H1 (cell line): Measurements from ENCODE around the gene UGT1A1. TPM values are rescaled to one million over a fixed set of nuclear protein-coding genes. Genes with fewer than 3 reads are reported as not detected.

Source experiments
- CTCF ChIA-PET: fragments of 300-600 bp; sonication (Branson Sonifier 250); formaldehyde crosslinking; loops from one replicate; lab custom pipeline; 2021; ENCODE audit not compliant: partially characterized antibody; lab: Charles Lee
- POLR2A ChIA-PET: fragments of 300-600 bp; sonication (Branson Sonifier 250); formaldehyde crosslinking; loops from one replicate; lab custom pipeline; 2021; ENCODE audit warnings: inconsistent platforms; ENCODE audit not compliant: partially characterized antibody; lab: Charles Lee
- DNase-seq, 2 experiments: peaks; one replicate each; pipeline versions ENCODE4 v3.0.0 to v3.0.0-alpha.2; 2010 to 2022; ENCODE audit warnings: low spot score in 2 of 2, low read depth in 1 of 2, mixed read lengths in 1 of 2
- FAIRE-seq: peaks from 2 replicates; lab custom pipeline; 2011; peaks lifted over from hg19 to GRCh38; lab: Jason Lieb, UNC
- H2AFZ ChIP-seq: 2 replicates; pipeline ENCODE4 v1.8.1; 2012; ENCODE audit warnings: low read length, inconsistent platforms
- H2AK5ac ChIP-seq: 2 replicates; pipeline ENCODE4 v1.6.1; 2013; ENCODE audit warnings: low read depth, low read length
- H2BK120ac ChIP-seq: replicated peaks from 2 replicates; pipeline ENCODE3; 2013; ENCODE audit warnings: low read depth, low read length, inconsistent platforms
- H2BK12ac ChIP-seq: 2 replicates; pipeline ENCODE4 v1.6.1; 2013; ENCODE audit warnings: low read depth, low read length
- H2BK15ac ChIP-seq: 2 replicates; pipeline ENCODE4 v1.6.1; 2013; ENCODE audit warnings: low read length
- H2BK20ac ChIP-seq: 2 replicates; pipeline ENCODE4 v1.6.1; 2013; ENCODE audit warnings: low read length
- H2BK5ac ChIP-seq: 2 replicates; pipeline ENCODE4 v1.6.1; 2013; ENCODE audit warnings: low read depth, low read length
- H3K14ac ChIP-seq: 2 replicates; pipeline ENCODE4 v1.6.1; 2013; ENCODE audit warnings: inconsistent platforms; ENCODE audit not compliant: insufficient read length
- H3K18ac ChIP-seq: 2 replicates; pipeline ENCODE4 v1.6.1; 2013; ENCODE audit warnings: low read length; ENCODE audit errors: extremely low read depth
- H3K23ac ChIP-seq: 2 replicates; pipeline ENCODE4 v1.6.1; 2013; ENCODE audit warnings: inconsistent platforms; ENCODE audit not compliant: insufficient read length
- H3K23me2 ChIP-seq: 2 replicates; pipeline ENCODE4 v1.6.1; 2013; ENCODE audit warnings: low read depth, low read length
- H3K27ac ChIP-seq: 2 replicates; pipeline ENCODE4 v1.6.1; 2011; ENCODE audit warnings: low read depth, low read length, inconsistent platforms
- H3K27me3 ChIP-seq, 4 experiments: replicated peaks in 1 of 4; 1 replicate in 1 of 4; 2 replicates in 3 of 4; pipeline versions ENCODE4 v1.6.1 to v1.8.1; 2011 to 2013; ENCODE audit warnings: low read length in 3 of 4, mild to moderate bottlenecking in 3 of 4, inconsistent platforms in 2 of 4, mixed read lengths in 2 of 4, moderate library complexity in 1 of 4; ENCODE audit not compliant: control insufficient read depth in 3 of 4, insufficient read depth in 3 of 4; ENCODE audit errors: extremely low read depth in 1 of 4
- H3K36me3 ChIP-seq, 4 experiments: 2 replicates each; pipeline versions ENCODE4 v1.6.1 to v1.8.1; 2011 to 2013; ENCODE audit warnings: mild to moderate bottlenecking in 4 of 4, low read length in 3 of 4, moderate library complexity in 2 of 4, control low read depth in 1 of 4, inconsistent platforms in 1 of 4; ENCODE audit not compliant: insufficient read depth in 4 of 4, control insufficient read depth in 2 of 4
- H3K4ac ChIP-seq: replicated peaks from 2 replicates; pipeline ENCODE3; 2013; ENCODE audit warnings: low read length, low read depth, mixed read lengths, inconsistent platforms; ENCODE audit not compliant: insufficient read length
- H3K4me1 ChIP-seq, 4 experiments: replicated peaks in 1 of 4; 1 replicate in 1 of 4; 2 replicates in 3 of 4; pipeline versions ENCODE4 v1.6.1 to v1.8.1; 2011 to 2013; ENCODE audit warnings: low read length in 3 of 4, inconsistent platforms in 2 of 4, mixed read lengths in 1 of 4; ENCODE audit not compliant: insufficient read depth in 4 of 4, control insufficient read depth in 3 of 4
- H3K4me2 ChIP-seq, 2 experiments: 2 replicates each; pipeline versions ENCODE4 v1.6.1 to v1.8.1; 2011 to 2013; ENCODE audit warnings: low read depth in 2 of 2, low read length in 2 of 2, control low read depth in 1 of 2, inconsistent platforms in 1 of 2, mild to moderate bottlenecking in 1 of 2; ENCODE audit not compliant: insufficient read depth in 1 of 2
- H3K4me3 ChIP-seq, 4 experiments: fragments of 200-600, 300-600 bp in 1 of 4; sonication (generic), shearing (Covaris generic), sonication (Bioruptor Twin) in 1 of 4; 2 replicates each; pipeline versions ENCODE4 v1.5.1 to v1.8.1; 2011 to 2016; ENCODE audit warnings: low read length in 4 of 4, low read depth in 3 of 4, control low read depth in 2 of 4, inconsistent platforms in 2 of 4, mild to moderate bottlenecking in 2 of 4, mixed read lengths in 1 of 4, moderate library complexity in 1 of 4; ENCODE audit not compliant: insufficient read depth in 2 of 4; ENCODE audit errors: extremely low read depth in 1 of 4
- H3K56ac ChIP-seq: replicated peaks from 2 replicates; pipeline ENCODE3; 2013; ENCODE audit warnings: low read depth, mild to moderate bottlenecking, mixed read lengths, low read length, inconsistent platforms; ENCODE audit not compliant: insufficient read length
- H3K79me1 ChIP-seq: 2 replicates; pipeline ENCODE4 v1.6.1; 2013; ENCODE audit warnings: low read depth, low read length, control low read depth
- H3K79me2 ChIP-seq, 2 experiments: 2 replicates each; pipeline versions ENCODE4 v1.6.1 to v1.8.1; 2012 to 2013; ENCODE audit warnings: low read length in 2 of 2, mild to moderate bottlenecking in 2 of 2, inconsistent platforms in 1 of 2; ENCODE audit not compliant: insufficient read depth in 2 of 2, control insufficient read depth in 1 of 2
- H3K9ac ChIP-seq, 4 experiments: replicated peaks in 1 of 4; 1 replicate in 1 of 4; 2 replicates in 3 of 4; pipeline versions ENCODE4 v1.6.1 to v1.8.1; 2011 to 2013; ENCODE audit warnings: low read depth in 3 of 4, low read length in 3 of 4, control low read depth in 2 of 4, mild to moderate bottlenecking in 2 of 4, moderate library complexity in 2 of 4, inconsistent platforms in 1 of 4; ENCODE audit errors: extremely low read depth in 1 of 4
- H3K9me3 ChIP-seq, 2 experiments: 2 replicates each; pipeline versions ENCODE4 v1.6.1 to v1.8.1; 2012 to 2013; ENCODE audit warnings: mild to moderate bottlenecking in 2 of 2, moderate library complexity in 2 of 2, control low read depth in 1 of 2, inconsistent platforms in 1 of 2, low read depth in 1 of 2, low read length in 1 of 2, mixed read lengths in 1 of 2; ENCODE audit not compliant: insufficient read depth in 2 of 2
- H4K20me1 ChIP-seq, 2 experiments: replicated peaks in 1 of 2; 2 replicates each; pipeline versions ENCODE3 to v1.8.1; 2011 to 2013; ENCODE audit warnings: inconsistent platforms in 2 of 2, low read length in 2 of 2, mild to moderate bottlenecking in 1 of 2; ENCODE audit not compliant: insufficient read depth in 2 of 2, control insufficient read depth in 1 of 2
- H4K5ac ChIP-seq: 2 replicates; pipeline ENCODE4 v1.6.1; 2013; ENCODE audit warnings: low read length, low read depth, mixed read lengths, inconsistent platforms; ENCODE audit not compliant: insufficient read length
- H4K8ac ChIP-seq: 2 replicates; pipeline ENCODE4 v1.8.0; 2013; ENCODE audit warnings: mild to moderate bottlenecking, moderate library complexity, low read length, inconsistent platforms; ENCODE audit not compliant: insufficient read depth; ENCODE audit errors: extremely low read depth
- H4K91ac ChIP-seq: replicated peaks from 2 replicates; pipeline ENCODE3; 2013; ENCODE audit warnings: low read length, mixed read lengths, inconsistent platforms; ENCODE audit not compliant: insufficient read length
- FOSL1 ChIP-seq: IDR thresholded peaks from 2 replicates; pipeline ENCODE4 v1.6.1; 2011; ENCODE audit warnings: mild to moderate bottlenecking, low read depth, low read length, moderate library complexity; ENCODE audit not compliant: insufficient read depth
- PHF8 ChIP-seq: fragments of 200-600 bp; sonication (generic); conservative IDR thresholded peaks from 2 replicates; pipeline ENCODE4 v1.7.1; 2012; ENCODE audit warnings: low read depth, mild to moderate bottlenecking, inconsistent platforms, low read length, moderate library complexity
- POU5F1 ChIP-seq: IDR thresholded peaks from 2 replicates; pipeline ENCODE4 v1.6.1; 2011; ENCODE audit warnings: low read depth, mild to moderate bottlenecking, low read length, moderate library complexity
- SP4 ChIP-seq: IDR thresholded peaks from 2 replicates; pipeline ENCODE4 v1.6.1; 2012; ENCODE audit warnings: low read length, inconsistent platforms
- WGBS, 2 experiments: shearing (Covaris generic) in 1 of 2; methylation state at CpG; one replicate each; pipeline versions ENCODE4 v1.1.6 to v1.1.7; 2013 to 2015; ENCODE audit warnings: low lambda C conversion rate in 2 of 2, mixed read lengths in 2 of 2, inconsistent platforms in 1 of 2, low coverage in 1 of 2, missing lambda C conversion rate in 1 of 2; ENCODE audit not compliant: insufficient replicate concordance in 2 of 2, insufficient coverage in 1 of 2, insufficient read length in 1 of 2; ENCODE audit errors: extremely low coverage in 1 of 2, missing lambda C conversion rate in 1 of 2; 5-methylcytosine and 5-hydroxymethylcytosine counted together
- polyA plus RNA-seq, 7 experiments: library from polyadenylated mRNA; depleted of rRNA in 3 of 7; stranded (reverse) in 5 of 7; unstranded in 2 of 7; fragments of >200 nt in 5 of 7; fragments of 200-250 nt in 2 of 7; gene quantifications; 1 replicate in 5 of 7; 2 replicates in 1 of 7; 4 replicates in 1 of 7; pipeline versions ENCODE4 v1.2.1 to v1.2.3, GENCODE V29; 2011 to 2013; ENCODE audit warnings: missing spikeins in 2 of 7, mixed read lengths in 2 of 7
- total RNA-seq: library from RNA; stranded (reverse); fragmentation: NEBNext Ultra II Directional; extraction: Animal tissue kit (Norgen Biotek cat#: 25700); gene quantifications from 2 replicates; pipeline ENCODE4 v1.2.1, GENCODE V29; 2021
- TF ChIP-seq, protein P1 (sequence below): IDR thresholded peaks from 2 replicates; pipeline ENCODE4 v1.6.1; 2012; ENCODE audit warnings: low read length, inconsistent platforms

The UGT1A1 gene
- total and polyA plus RNA-seq, 2 of the 8 experiments (the other 6 are each of a cell fraction or from before 2014, with no cell fraction given): not detected

DNA sequence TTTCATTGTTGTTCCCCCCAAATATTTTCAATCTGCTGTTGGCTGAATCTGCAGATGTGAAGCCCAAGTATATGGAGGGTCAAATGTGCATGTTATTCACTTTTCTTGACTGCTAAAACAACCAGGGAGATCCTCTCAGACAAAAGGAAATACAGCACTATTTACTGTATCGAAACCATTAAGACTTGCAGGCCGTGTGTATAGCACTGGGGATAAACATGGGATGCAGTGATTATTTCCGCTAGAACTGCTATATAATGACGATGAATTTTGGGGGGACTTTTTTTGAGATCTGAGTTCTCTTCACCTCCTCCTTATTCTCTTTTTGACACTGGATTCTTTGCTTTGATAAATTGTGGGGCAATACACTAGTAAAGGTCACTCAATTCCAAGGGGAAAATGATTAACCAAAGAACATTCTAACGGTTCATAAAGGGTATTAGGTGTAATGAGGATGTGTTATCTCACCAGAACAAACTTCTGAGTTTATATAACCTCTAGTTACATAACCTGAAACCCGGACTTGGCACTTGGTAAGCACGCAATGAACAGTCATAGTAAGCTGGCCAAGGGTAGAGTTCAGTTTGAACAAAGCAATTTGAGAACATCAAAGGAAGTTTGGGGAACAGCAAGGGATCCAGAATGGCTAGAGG is 3.5 kb upstream of the UGT1A1 start:
- H3K27me3 ChIP-seq: no peaks in the 10 kb centered on the region
- no peak overlapping the region for H3K4ac ChIP-seq
- H2BK20ac ChIP-seq: no peak overlapping the region
- H3K27ac ChIP-seq: no peak overlapping the region
- TF ChIP-seq POU5F1: no peak
- TF ChIP-seq SP4: no peak
- TF ChIP-seq FOSL1: no peak
- TF ChIP-seq PHF8: no peak
- TF ChIP-seq, protein P1, sequence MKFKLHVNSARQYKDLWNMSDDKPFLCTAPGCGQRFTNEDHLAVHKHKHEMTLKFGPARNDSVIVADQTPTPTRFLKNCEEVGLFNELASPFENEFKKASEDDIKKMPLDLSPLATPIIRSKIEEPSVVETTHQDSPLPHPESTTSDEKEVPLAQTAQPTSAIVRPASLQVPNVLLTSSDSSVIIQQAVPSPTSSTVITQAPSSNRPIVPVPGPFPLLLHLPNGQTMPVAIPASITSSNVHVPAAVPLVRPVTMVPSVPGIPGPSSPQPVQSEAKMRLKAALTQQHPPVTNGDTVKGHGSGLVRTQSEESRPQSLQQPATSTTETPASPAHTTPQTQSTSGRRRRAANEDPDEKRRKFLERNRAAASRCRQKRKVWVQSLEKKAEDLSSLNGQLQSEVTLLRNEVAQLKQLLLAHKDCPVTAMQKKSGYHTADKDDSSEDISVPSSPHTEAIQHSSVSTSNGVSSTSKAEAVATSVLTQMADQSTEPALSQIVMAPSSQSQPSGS: no peak
- H3K9me3 ChIP-seq: peaks cover 6 to 7% of the 10 kb centered on the region in 2 experiments; a peak in 2 of 4 replicates
- H3K4me3 ChIP-seq: no peak overlapping the region
- no peak overlapping the region for H2BK15ac ChIP-seq
- H3K79me2 ChIP-seq: no peaks in the 10 kb centered on the region
- no peaks in the 10 kb centered on the region for H3K36me3 ChIP-seq
- no peak overlapping the region for H4K5ac ChIP-seq
- FAIRE-seq (no peak), DNase-seq (no peak)
- no peak overlapping the region for H4K91ac ChIP-seq
- H3K79me1 ChIP-seq: no peaks in the 10 kb centered on the region
- H2BK120ac ChIP-seq: no peak overlapping the region
- no peak overlapping the region for H4K8ac ChIP-seq
- H3K14ac ChIP-seq: no peak overlapping the region
- H4K20me1 ChIP-seq: no peaks in the 10 kb centered on the region
- WGBS, 2 experiments: 90% methylated on average over 6 of the region's 7 CpGs; no CpG with 5 or more reads in 1 of the 2 experiments
- H3K4me2 ChIP-seq: no peak overlapping the region
- H2BK5ac ChIP-seq: no peak overlapping the region
- ChIA-PET CTCF (no interaction called here), POLR2A (no interaction called here)
- H3K23me2 ChIP-seq: no peaks in the 10 kb centered on the region
- H2BK12ac ChIP-seq: no peak overlapping the region
- H2AFZ ChIP-seq: no peak overlapping the region
- H3K4me1 ChIP-seq: no peaks in the 10 kb centered on the region
- no peak overlapping the region for H3K56ac ChIP-seq
- H2AK5ac ChIP-seq: no peak overlapping the region
- H3K23ac ChIP-seq: no peak overlapping the region
- H3K18ac ChIP-seq: no peak overlapping the region
- H3K9ac ChIP-seq: no peak overlapping the region
